WTC11 (cell line): ENCODE measurements around the gene VEPH1. TPM values are rescaled to one million over a fixed set of nuclear protein-coding genes. Genes with fewer than 3 reads are reported as not detected.

Experiments
- ATAC-seq: fragments of 200-7000 bp; cut with Tn5 transposase; 2 replicates; pipeline ENCODE4 v1.10.0; 2021; ENCODE audit warnings: mild to moderate bottlenecking, moderate library complexity
- CTCF ChIA-PET: fragments of 300-600 bp; sonication (Branson Sonifier 250); formaldehyde crosslinking; loops from one replicate; lab custom pipeline; 2021; ENCODE audit warnings: antibody characterized with exemption; lab: Charles Lee
- POLR2A ChIA-PET: fragments of 350-600 bp; sonication (Branson Sonifier 250); formaldehyde crosslinking; loops from one replicate; lab custom pipeline; 2021; ENCODE audit warnings: antibody characterized with exemption; lab: Charles Lee
- DNase-seq: peaks from one replicate; pipeline ENCODE4 v3.0.0; 2021; ENCODE audit warnings: low spot score
- H3K27ac Mint-ChIP-seq: 2 replicates; pipeline ENCODE4 v1.8.0; 2021; ENCODE audit warnings: mixed read lengths
- H3K27me3 Mint-ChIP-seq: 2 replicates; pipeline ENCODE4 v1.8.0; 2021; ENCODE audit warnings: low read depth, mild to moderate bottlenecking, moderate library complexity, mixed read lengths
- H3K36me3 Mint-ChIP-seq: 2 replicates; pipeline ENCODE4 v1.8.0; 2021; ENCODE audit warnings: mixed read lengths
- H3K4me1 Mint-ChIP-seq: 2 replicates; pipeline ENCODE4 v1.8.0; 2022; ENCODE audit warnings: mixed read lengths
- H3K4me3 Mint-ChIP-seq: 2 replicates; pipeline ENCODE4 v1.8.0; 2021; ENCODE audit warnings: mild to moderate bottlenecking, moderate library complexity, mixed read lengths
- H3K9me3 Mint-ChIP-seq: 2 replicates; pipeline ENCODE4 v1.8.0; 2021; ENCODE audit warnings: mixed read lengths
- CREM ChIP-seq: sonication (generic); formaldehyde crosslinking; IDR thresholded peaks from 2 replicates; pipeline ENCODE4 v1.8.1; 2022; ENCODE audit warnings: mild to moderate bottlenecking, missing genetic modification reagents, moderate library complexity
- EMX1 ChIP-seq: fragments of 250-450 bp; sonication (Bioruptor Pico); IDR thresholded peaks from 2 replicates; pipeline ENCODE4 v1.8.0; 2021; ENCODE audit warnings: mild to moderate bottlenecking
- GABPB1 ChIP-seq: sonication (generic); formaldehyde crosslinking; IDR thresholded peaks from 2 replicates; pipeline ENCODE4 v1.8.1; 2023; ENCODE audit warnings: mild to moderate bottlenecking, missing genetic modification reagents
- JUN ChIP-seq: sonication (generic); formaldehyde crosslinking; IDR thresholded peaks from 2 replicates; pipeline ENCODE4 v1.8.0; 2023; ENCODE audit warnings: mild to moderate bottlenecking, missing genetic modification reagents
- MXD4 ChIP-seq: fragments of 250-450 bp; sonication (Bioruptor Pico); IDR thresholded peaks from 2 replicates; pipeline ENCODE4 v1.8.0; 2021; ENCODE audit warnings: mild to moderate bottlenecking, moderate library complexity, borderline replicate concordance
- MYBL2 ChIP-seq: sonication (generic); formaldehyde crosslinking; IDR thresholded peaks from 2 replicates; pipeline ENCODE4 v1.8.1; 2023; ENCODE audit warnings: mild to moderate bottlenecking, moderate library complexity, missing genetic modification reagents
- NFATC4 ChIP-seq: fragments of 250-450 bp; sonication (Bioruptor Pico); IDR thresholded peaks from 2 replicates; pipeline ENCODE4 v1.9.0; 2021; ENCODE audit warnings: mild to moderate bottlenecking
- NFYB ChIP-seq: sonication (generic); formaldehyde crosslinking; conservative IDR thresholded peaks from 2 replicates; pipeline ENCODE4 v1.8.0; 2022; ENCODE audit warnings: low read depth, missing genetic modification reagents
- ZNF121 ChIP-seq: sonication (generic); formaldehyde crosslinking; IDR thresholded peaks from 2 replicates; pipeline ENCODE4 v1.8.0; 2023; ENCODE audit warnings: missing genetic modification reagents
- ZNF138 ChIP-seq: sonication (generic); formaldehyde crosslinking; conservative IDR thresholded peaks from 2 replicates; pipeline ENCODE4 v1.8.1; 2022; ENCODE audit warnings: mild to moderate bottlenecking, moderate library complexity, missing genetic modification reagents
- ZNF219 ChIP-seq: sonication (generic); formaldehyde crosslinking; IDR thresholded peaks from 2 replicates; pipeline ENCODE4 v1.8.0; 2023; ENCODE audit warnings: missing genetic modification reagents, mild to moderate bottlenecking, borderline replicate concordance
- ZNF423 ChIP-seq: fragments of 250-450 bp; sonication (Bioruptor Pico); IDR thresholded peaks from 2 replicates; pipeline ENCODE4 v2.1.2; 2022; ENCODE audit warnings: mild to moderate bottlenecking, moderate library complexity
- total RNA-seq: library from RNA; stranded (reverse); gene quantifications from 3 replicates; pipeline ENCODE4 v1.2.3, GENCODE V29; 2021
- TF ChIP-seq, protein P1 (sequence below): sonication (generic); formaldehyde crosslinking; IDR thresholded peaks from 2 replicates; pipeline ENCODE4 v1.8.1; 2023; ENCODE audit warnings: mild to moderate bottlenecking, missing genetic modification reagents
- TF ChIP-seq, protein P2 (sequence below): sonication (generic); formaldehyde crosslinking; IDR thresholded peaks from 2 replicates; pipeline ENCODE4 v1.8.0; 2022; ENCODE audit warnings: mild to moderate bottlenecking, missing genetic modification reagents
- TF ChIP-seq, protein P3 (sequence below): fragments of 250-450 bp; sonication (Bioruptor Pico); IDR thresholded peaks from 2 replicates; pipeline ENCODE4 v1.9.0; 2021; ENCODE audit warnings: mild to moderate bottlenecking, borderline replicate concordance
- TF ChIP-seq, protein P4 (sequence below): fragments of 250-450 bp; sonication (Bioruptor Pico); IDR thresholded peaks from 2 replicates; pipeline ENCODE4 v1.9.0; 2021; ENCODE audit warnings: mild to moderate bottlenecking
- TF ChIP-seq, protein P5 (sequence below): sonication (generic); formaldehyde crosslinking; IDR thresholded peaks from 2 replicates; pipeline ENCODE4 v1.8.1; 2023; ENCODE audit warnings: mild to moderate bottlenecking, moderate library complexity, missing genetic modification reagents

Gene VEPH1
- total RNA-seq, 1 experiment from 2014 or later, result 10.8 TPM

DNA sequence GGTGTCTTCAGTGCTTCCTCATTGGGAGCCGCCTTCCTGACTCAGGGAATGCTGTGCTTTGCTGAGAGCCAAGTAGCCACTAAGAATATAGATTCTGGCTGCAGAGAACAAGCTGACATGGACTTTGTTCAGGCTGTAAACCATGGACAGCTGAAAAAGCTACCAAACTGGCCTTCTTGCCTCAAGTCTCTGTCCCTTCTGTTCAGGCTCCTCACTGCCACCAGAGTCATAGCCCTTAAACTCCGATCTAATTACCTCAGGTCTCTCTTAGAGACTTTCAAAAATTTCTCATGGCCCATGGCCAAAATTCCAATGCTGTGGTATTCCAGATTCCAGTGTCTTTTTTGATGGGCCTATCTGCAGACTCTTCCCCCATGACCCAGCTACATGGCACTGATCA, 86.0 kb downstream of the VEPH1 start:
- TF ChIP-seq ZNF121, result no peak
- TF ChIP-seq JUN (CRISPR knock-in tag), result no peak
- no peak for TF ChIP-seq ZNF423 (CRISPR knock-in tag)
- no peak for TF ChIP-seq GABPB1
- TF ChIP-seq, protein P1, sequence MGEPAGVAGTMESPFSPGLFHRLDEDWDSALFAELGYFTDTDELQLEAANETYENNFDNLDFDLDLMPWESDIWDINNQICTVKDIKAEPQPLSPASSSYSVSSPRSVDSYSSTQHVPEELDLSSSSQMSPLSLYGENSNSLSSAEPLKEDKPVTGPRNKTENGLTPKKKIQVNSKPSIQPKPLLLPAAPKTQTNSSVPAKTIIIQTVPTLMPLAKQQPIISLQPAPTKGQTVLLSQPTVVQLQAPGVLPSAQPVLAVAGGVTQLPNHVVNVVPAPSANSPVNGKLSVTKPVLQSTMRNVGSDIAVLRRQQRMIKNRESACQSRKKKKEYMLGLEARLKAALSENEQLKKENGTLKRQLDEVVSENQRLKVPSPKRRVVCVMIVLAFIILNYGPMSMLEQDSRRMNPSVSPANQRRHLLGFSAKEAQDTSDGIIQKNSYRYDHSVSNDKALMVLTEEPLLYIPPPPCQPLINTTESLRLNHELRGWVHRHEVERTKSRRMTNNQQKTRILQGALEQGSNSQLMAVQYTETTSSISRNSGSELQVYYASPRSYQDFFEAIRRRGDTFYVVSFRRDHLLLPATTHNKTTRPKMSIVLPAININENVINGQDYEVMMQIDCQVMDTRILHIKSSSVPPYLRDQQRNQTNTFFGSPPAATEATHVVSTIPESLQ (CRISPR knock-in tag), result no peak
- no peak for TF ChIP-seq MXD4 (CRISPR knock-in tag)
- no peak for TF ChIP-seq ZNF138
- no peak for TF ChIP-seq NFATC4
- no peak for TF ChIP-seq CREM (CRISPR knock-in tag)
- no peak for TF ChIP-seq NFYB (CRISPR knock-in tag)
- TF ChIP-seq, protein P2, sequence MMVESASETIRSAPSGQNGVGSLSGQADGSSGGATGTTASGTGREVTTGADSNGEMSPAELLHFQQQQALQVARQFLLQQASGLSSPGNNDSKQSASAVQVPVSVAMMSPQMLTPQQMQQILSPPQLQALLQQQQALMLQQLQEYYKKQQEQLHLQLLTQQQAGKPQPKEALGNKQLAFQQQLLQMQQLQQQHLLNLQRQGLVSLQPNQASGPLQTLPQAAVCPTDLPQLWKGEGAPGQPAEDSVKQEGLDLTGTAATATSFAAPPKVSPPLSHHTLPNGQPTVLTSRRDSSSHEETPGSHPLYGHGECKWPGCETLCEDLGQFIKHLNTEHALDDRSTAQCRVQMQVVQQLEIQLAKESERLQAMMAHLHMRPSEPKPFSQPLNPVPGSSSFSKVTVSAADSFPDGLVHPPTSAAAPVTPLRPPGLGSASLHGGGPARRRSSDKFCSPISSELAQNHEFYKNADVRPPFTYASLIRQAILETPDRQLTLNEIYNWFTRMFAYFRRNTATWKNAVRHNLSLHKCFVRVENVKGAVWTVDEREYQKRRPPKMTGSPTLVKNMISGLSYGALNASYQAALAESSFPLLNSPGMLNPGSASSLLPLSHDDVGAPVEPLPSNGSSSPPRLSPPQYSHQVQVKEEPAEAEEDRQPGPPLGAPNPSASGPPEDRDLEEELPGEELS (CRISPR knock-in tag), result no peak
- no peak for TF ChIP-seq MYBL2
- TF ChIP-seq, protein P3, sequence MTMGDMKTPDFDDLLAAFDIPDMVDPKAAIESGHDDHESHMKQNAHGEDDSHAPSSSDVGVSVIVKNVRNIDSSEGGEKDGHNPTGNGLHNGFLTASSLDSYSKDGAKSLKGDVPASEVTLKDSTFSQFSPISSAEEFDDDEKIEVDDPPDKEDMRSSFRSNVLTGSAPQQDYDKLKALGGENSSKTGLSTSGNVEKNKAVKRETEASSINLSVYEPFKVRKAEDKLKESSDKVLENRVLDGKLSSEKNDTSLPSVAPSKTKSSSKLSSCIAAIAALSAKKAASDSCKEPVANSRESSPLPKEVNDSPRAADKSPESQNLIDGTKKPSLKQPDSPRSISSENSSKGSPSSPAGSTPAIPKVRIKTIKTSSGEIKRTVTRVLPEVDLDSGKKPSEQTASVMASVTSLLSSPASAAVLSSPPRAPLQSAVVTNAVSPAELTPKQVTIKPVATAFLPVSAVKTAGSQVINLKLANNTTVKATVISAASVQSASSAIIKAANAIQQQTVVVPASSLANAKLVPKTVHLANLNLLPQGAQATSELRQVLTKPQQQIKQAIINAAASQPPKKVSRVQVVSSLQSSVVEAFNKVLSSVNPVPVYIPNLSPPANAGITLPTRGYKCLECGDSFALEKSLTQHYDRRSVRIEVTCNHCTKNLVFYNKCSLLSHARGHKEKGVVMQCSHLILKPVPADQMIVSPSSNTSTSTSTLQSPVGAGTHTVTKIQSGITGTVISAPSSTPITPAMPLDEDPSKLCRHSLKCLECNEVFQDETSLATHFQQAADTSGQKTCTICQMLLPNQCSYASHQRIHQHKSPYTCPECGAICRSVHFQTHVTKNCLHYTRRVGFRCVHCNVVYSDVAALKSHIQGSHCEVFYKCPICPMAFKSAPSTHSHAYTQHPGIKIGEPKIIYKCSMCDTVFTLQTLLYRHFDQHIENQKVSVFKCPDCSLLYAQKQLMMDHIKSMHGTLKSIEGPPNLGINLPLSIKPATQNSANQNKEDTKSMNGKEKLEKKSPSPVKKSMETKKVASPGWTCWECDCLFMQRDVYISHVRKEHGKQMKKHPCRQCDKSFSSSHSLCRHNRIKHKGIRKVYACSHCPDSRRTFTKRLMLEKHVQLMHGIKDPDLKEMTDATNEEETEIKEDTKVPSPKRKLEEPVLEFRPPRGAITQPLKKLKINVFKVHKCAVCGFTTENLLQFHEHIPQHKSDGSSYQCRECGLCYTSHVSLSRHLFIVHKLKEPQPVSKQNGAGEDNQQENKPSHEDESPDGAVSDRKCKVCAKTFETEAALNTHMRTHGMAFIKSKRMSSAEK (CRISPR knock-in tag), result no peak
- TF ChIP-seq, protein P4, sequence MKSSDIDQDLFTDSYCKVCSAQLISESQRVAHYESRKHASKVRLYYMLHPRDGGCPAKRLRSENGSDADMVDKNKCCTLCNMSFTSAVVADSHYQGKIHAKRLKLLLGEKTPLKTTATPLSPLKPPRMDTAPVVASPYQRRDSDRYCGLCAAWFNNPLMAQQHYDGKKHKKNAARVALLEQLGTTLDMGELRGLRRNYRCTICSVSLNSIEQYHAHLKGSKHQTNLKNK, result no peak
- TF ChIP-seq ZNF219 (CRISPR knock-in tag), result no peak
- TF ChIP-seq, protein P5, sequence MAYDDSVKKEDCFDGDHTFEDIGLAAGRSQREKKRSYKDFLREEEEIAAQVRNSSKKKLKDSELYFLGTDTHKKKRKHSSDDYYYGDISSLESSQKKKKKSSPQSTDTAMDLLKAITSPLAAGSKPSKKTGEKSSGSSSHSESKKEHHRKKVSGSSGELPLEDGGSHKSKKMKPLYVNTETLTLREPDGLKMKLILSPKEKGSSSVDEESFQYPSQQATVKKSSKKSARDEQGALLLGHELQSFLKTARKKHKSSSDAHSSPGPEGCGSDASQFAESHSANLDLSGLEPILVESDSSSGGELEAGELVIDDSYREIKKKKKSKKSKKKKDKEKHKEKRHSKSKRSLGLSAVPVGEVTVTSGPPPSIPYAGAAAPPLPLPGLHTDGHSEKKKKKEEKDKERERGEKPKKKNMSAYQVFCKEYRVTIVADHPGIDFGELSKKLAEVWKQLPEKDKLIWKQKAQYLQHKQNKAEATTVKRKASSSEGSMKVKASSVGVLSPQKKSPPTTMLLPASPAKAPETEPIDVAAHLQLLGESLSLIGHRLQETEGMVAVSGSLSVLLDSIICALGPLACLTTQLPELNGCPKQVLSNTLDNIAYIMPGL, result no peak
- TF ChIP-seq EMX1 (CRISPR knock-in tag), result no peak
- no peak for ATAC-seq
- peaks cover 5% of the 10 kb centered on the region; the same call in 1 of the 2 replicates for H3K4me1 Mint-ChIP-seq
- 0 out of 2 replicates have a peak, but pooled peaks cover under 1% of the 10 kb centered on the region for H3K36me3 Mint-ChIP-seq
- DNase-seq, result no peak
- POLR2A ChIA-PET, result no interaction called here
- H3K27ac Mint-ChIP-seq, result no peak overlapping the region
- H3K27me3 Mint-ChIP-seq, result no peaks in the 10 kb centered on the region
- H3K4me3 Mint-ChIP-seq, result no peak overlapping the region
- CTCF ChIA-PET, result no interaction called here
- H3K9me3 Mint-ChIP-seq, result no peaks in the 10 kb centered on the region
